Measurements from ENCODE around the gene NOXA1. TPM values are rescaled to one million over a fixed set of nuclear protein-coding genes. Genes with fewer than 3 reads are reported as not detected.

NOXA1 gene
- polyA plus RNA-seq, 1 donor (not counting 4 experiments of a cell fraction or from before 2014, with no cell fraction given), result 0.09 TPM

- H3K4me2 ChIP-seq (ENCODE audit: control insufficient read depth, extremely low read depth, insufficient read depth, low read depth, low read length), result no peak overlapping the region
- no peak overlapping the region for H2AFZ ChIP-seq (ENCODE audit: control insufficient read depth, low read length)
- H3K27me3 ChIP-seq (ENCODE audit: control insufficient read depth, extremely low read depth, insufficient read depth, low read length), result no peaks in the 10 kb centered on the region
- no peaks in the 10 kb centered on the region for H3K79me2 ChIP-seq (ENCODE audit: control insufficient read depth, insufficient read depth, low read length)
- no peak for FAIRE-seq
- H3K4me1 ChIP-seq (ENCODE audit: control insufficient read depth, extremely low read depth, insufficient read depth, low read length), result no peaks in the 10 kb centered on the region
- TF ChIP-seq CTCF (optimal IDR thresholded peaks at IDR 0.05 in 1 of 3, IDR thresholded peaks at IDR 0.05 in 1 of 3, conservative IDR thresholded peaks at IDR 0.05 in 1 of 3; ENCODE audit: extremely low read depth in 1 of 3, insufficient read depth in 2 of 3, low read length in 3 of 3) (no peak), EZH2 (IDR thresholded peaks at IDR 0.05; ENCODE audit: low read length) (no peak)
- dilution Hi-C loops (cut with MboI; ENCODE audit: extremely low pct_ligation_motif_present, low sequenced_read_pairs), result no loop called here
- H4K20me1 ChIP-seq (ENCODE audit: control insufficient read depth, extremely low read depth, insufficient read depth, low read length), result no peaks in the 10 kb centered on the region
- no peaks in the 10 kb centered on the region for H3K9me1 ChIP-seq (ENCODE audit: control insufficient read depth, extremely low read depth, insufficient read depth, low read length)
- H3K27ac ChIP-seq (ENCODE audit: control insufficient read depth, insufficient read depth, low read length), result no peak overlapping the region
- no peak for DNase-seq (ENCODE audit: low read depth, low spot score)
- no peaks in the 10 kb centered on the region for H3K36me3 ChIP-seq (ENCODE audit: control insufficient read depth in 2 of 2, extremely low read depth in 1 of 2, insufficient read depth in 2 of 2, low read length in 2 of 2)
- H3K4me3 ChIP-seq (ENCODE audit: control insufficient read depth in 2 of 3, extremely low read depth in 1 of 3, insufficient read depth in 2 of 3, low read depth in 1 of 3, low read length in 3 of 3), result no peak overlapping the region
- H3K9ac ChIP-seq (ENCODE audit: control insufficient read depth, extremely low read depth, insufficient read depth, low read length), result no peak overlapping the region
- no peaks in the 10 kb centered on the region for H3K9me3 ChIP-seq (ENCODE audit: control insufficient read depth, low read depth, low read length)
Measured at GRCh38 chr9:137392232-137393007, 30.8 kb upstream of the NOXA1 start.

DNA sequence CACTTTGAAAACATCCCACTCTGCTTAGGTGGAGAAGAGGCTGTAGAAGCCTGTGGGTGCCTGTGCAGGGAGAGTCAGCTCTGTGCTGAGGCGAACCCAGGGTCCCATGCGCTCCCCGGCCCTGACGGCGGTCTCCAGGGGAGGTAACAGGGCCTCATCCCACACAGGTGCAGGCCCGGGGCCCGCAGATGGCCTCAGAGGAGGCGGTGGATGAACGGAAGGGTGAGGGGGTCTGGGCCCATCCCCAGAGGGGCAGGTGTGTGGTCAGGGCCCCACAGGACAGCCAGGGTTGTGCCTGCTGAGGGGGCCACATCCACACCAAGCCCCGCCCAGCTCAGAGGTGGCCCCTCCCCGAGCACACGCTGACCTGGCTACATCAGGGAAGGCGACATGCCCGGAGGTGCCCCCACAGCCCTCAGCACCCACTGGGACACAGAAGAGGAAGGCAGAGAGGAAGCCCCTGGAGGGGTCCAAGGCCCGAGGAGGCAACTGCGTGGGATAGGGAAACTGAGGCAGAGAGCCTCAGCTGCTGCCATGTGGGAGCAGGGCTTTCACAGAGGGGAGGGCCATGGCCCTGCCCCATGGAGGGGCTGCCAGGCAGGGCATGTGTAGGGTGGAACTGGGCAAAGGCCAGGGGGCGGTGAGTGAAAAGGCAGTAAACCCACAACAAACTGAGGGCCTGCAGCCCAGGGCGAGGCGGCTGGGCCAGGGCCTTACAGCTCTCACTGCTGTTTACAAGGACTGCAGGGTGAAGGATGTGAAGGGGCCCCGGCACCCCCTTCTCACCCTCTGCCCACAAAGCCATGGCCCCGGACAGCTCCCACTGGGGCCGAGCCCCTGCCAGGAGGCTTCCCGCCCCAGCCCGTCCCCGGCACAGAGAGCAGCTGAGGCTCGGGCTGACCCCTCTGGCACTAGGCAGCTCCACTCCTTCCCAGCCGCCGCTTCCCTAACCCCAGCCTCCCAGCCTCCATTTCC, 29.7 kb upstream of the NOXA1 start:
- Histone ChIP-seq H2AFZ (ENCODE audit: control insufficient read depth, low read length) (no peak overlapping the region), H3K4me1 (ENCODE audit: control insufficient read depth, extremely low read depth, insufficient read depth, low read length) (no peaks in the 10 kb centered on the region), H3K27me3 (ENCODE audit: control insufficient read depth, extremely low read depth, insufficient read depth, low read length) (no peaks in the 10 kb centered on the region), H3K27ac (ENCODE audit: control insufficient read depth, insufficient read depth, low read length) (no peak overlapping the region), H4K20me1 (ENCODE audit: control insufficient read depth, extremely low read depth, insufficient read depth, low read length) (no peaks in the 10 kb centered on the region), H3K4me2 (ENCODE audit: control insufficient read depth, extremely low read depth, insufficient read depth, low read depth, low read length) (no peak overlapping the region), H3K4me3 (ENCODE audit: control insufficient read depth in 2 of 3, extremely low read depth in 1 of 3, insufficient read depth in 2 of 3, low read depth in 1 of 3, low read length in 3 of 3) (no peak overlapping the region), H3K9me3 (ENCODE audit: control insufficient read depth, low read depth, low read length) (no peaks in the 10 kb centered on the region), H3K79me2 (ENCODE audit: control insufficient read depth, insufficient read depth, low read length) (no peaks in the 10 kb centered on the region), H3K9ac (ENCODE audit: control insufficient read depth, extremely low read depth, insufficient read depth, low read length) (no peak overlapping the region), H3K9me1 (ENCODE audit: control insufficient read depth, extremely low read depth, insufficient read depth, low read length) (no peaks in the 10 kb centered on the region), H3K36me3 (ENCODE audit: control insufficient read depth in 2 of 2, extremely low read depth in 1 of 2, insufficient read depth in 2 of 2, low read length in 2 of 2) (no peaks in the 10 kb centered on the region)
- FAIRE-seq (no peak), DNase-seq (ENCODE audit: low read depth, low spot score) (no peak)
- dilution Hi-C loops (cut with MboI; ENCODE audit: extremely low pct_ligation_motif_present, low sequenced_read_pairs), result no loop called here
- no peak for TF ChIP-seq CTCF (optimal IDR thresholded peaks at IDR 0.05 in 1 of 3, IDR thresholded peaks at IDR 0.05 in 1 of 3, conservative IDR thresholded peaks at IDR 0.05 in 1 of 3; ENCODE audit: extremely low read depth in 1 of 3, insufficient read depth in 2 of 3, low read length in 3 of 3)
- no peak for TF ChIP-seq EZH2 (IDR thresholded peaks at IDR 0.05; ENCODE audit: low read length)

All from keratinocyte (primary cell).